Psoas muscle (tissue), 8 donors: ENCODE results near the gene GRAMD1A. TPM values are rescaled to one million over a fixed set of nuclear protein-coding genes. Genes with fewer than 3 reads are reported as not detected.
"Not testable (repeated sequence)": the region's sequence is repeated elsewhere in the genome, so short reads cannot be mapped to it uniquely, and the experiment has no call there.

Experiments
- ATAC-seq, 4 donors: fragments of 200-7000 bp; cut with Tn5 transposase; one replicate each; pipeline ENCODE4 v1.9.1; 2020; ENCODE audit warnings: moderate library complexity in 3 of 4, mild to moderate bottlenecking in 2 of 4
- DNase-seq, 2 donors: peaks; one replicate each; pipeline ENCODE4 v3.0.0-alpha.2; 2020
- H3K27ac ChIP-seq: fragments of 200-600 bp; one replicate; pipeline ENCODE4 v1.8.0; 2022
- H3K27me3 ChIP-seq, 3 donors: fragments of 200-600 bp in 1 of 3; one replicate each; pipeline versions ENCODE4 v1.6.1 to v1.8.0; 2013 to 2022; ENCODE audit warnings: low read length in 2 of 3, mild to moderate bottlenecking in 2 of 3, moderate library complexity in 1 of 3; ENCODE audit not compliant: insufficient read depth in 3 of 3
- H3K36me3 ChIP-seq, 2 donors: fragments of 200-600 bp in 1 of 2; one replicate each; pipeline versions ENCODE4 v1.6.1 to v1.8.0; 2013 to 2022; ENCODE audit warnings: low read depth in 1 of 2, mild to moderate bottlenecking in 1 of 2, moderate library complexity in 1 of 2; ENCODE audit not compliant: insufficient read depth in 1 of 2
- H3K4me1 ChIP-seq: fragments of 200-600 bp; one replicate; pipeline ENCODE4 v1.8.0; 2022
- H3K4me3 ChIP-seq: fragments of 200-600 bp; one replicate; pipeline ENCODE4 v1.8.0; 2022; ENCODE audit warnings: mild to moderate bottlenecking
- H3K9me3 ChIP-seq: fragments of 200-600 bp; one replicate; pipeline ENCODE4 v1.8.0; 2022
- CTCF ChIP-seq: fragments of 200-600 bp; IDR thresholded peaks from one replicate; pipeline ENCODE4 v1.8.0; 2022; ENCODE audit warnings: antibody characterized with exemption
- WGBS, 3 donors: extraction: QIAGEN DNeasy Blood & Tissue Kit; methylation state at CpG; one replicate each; pipeline versions ENCODE4 v1.1.6 to v1.1.7; 2013; 5-methylcytosine and 5-hydroxymethylcytosine counted together
- intact Hi-C, 2 donors: fragments of 100-400 bp; cut with DNase I; formaldehyde crosslinking; loops; one replicate each; pipeline versions ENCODE4 v1.11.0 to v1.14.2; 2022
- polyA plus RNA-seq, 3 donors: library from polyadenylated mRNA; stranded (reverse); fragments of 200-250 nt; gene quantifications; one replicate each; pipeline ENCODE4 v1.2.3, GENCODE V29; 2013
- total RNA-seq, 4 donors: library from RNA; stranded (reverse); fragmentation: NEBNext Ultra II Directional in 2 of 4; extraction: Animal tissue kit (Norgen Biotek cat#: 25700) in 2 of 4; gene quantifications; one replicate each; pipeline versions ENCODE4 v1.2.1 to v1.2.4, GENCODE V29; 2021 to 2023
- donor health status: healthy with polysubstance abuse.
- donor health status: DM: no; HTN: no; CAD: no; lungs with moderate emphysema.
- donor health status: Bipolar disorder and iron deficiency.
- donor health status: healthy.
- donor health status: DM: yes; HTN: yes; CAD: no.
- donor health status: DM: no; HTN: no; CAD: no.
- donor health status: DM: no; HTN: no; CAD: no.
- donor health status: DM: yes; HTN: yes; CAD: no.

The GRAMD1A gene
- total and polyA plus RNA-seq, 7 donors = 15.6 to 55.0 (median 36.3) TPM

- WGBS, 3 donors = 89 to 96% (median 90%) methylated on average over 8 of the region's 8 CpGs
- Histone ChIP-seq H3K4me1 (no peaks in the 10 kb centered on the region), H3K27ac (no peak overlapping the region), H3K36me3 (no peaks in the 10 kb centered on the region), H3K4me3 (no peak overlapping the region), H3K27me3 (no peaks in the 10 kb centered on the region), H3K9me3 (no peaks in the 10 kb centered on the region)
- intact Hi-C loops = no loop called here
- DNase-seq = peak in 1 of 2 donors; percentile 8
- TF ChIP-seq CTCF = no peak
- no peak for ATAC-seq
Observed at GRCh38 chr19:34991542-34992333, 8.4 kb upstream of the GRAMD1A start.

- intact Hi-C loops, H3K4me1 ChIP-seq, H3K9me3 ChIP-seq, H3K4me3 ChIP-seq, H3K27ac ChIP-seq, DNase-seq, H3K27me3 ChIP-seq, ATAC-seq, H3K36me3 ChIP-seq: not testable (repeated sequence)
- WGBS, 3 donors = 84 to 94% (median 86%) methylated on average over 7 of the region's 7 CpGs
Observed at GRCh38 chr19:34992582-34992981, 7.5 kb upstream of the GRAMD1A start.

GRCh38 chr19:34994286-34994642, 5.9 kb upstream of the GRAMD1A start:
- no peak for DNase-seq
- intact Hi-C loops = no loop called here

GRCh38 chr19:34994643-34995541, 5.2 kb upstream of the GRAMD1A start:
- no peaks in the 10 kb centered on the region for H3K36me3 ChIP-seq
- 28 to 44% (median 38%) methylated on average over 17 of the region's 17 CpGs for WGBS, 3 donors
- H3K27me3 ChIP-seq = no peaks in the 10 kb centered on the region
- no peak for TF ChIP-seq CTCF
- no peaks in the 10 kb centered on the region for H3K9me3 ChIP-seq
- H3K4me3 ChIP-seq = peak overlapping the region; percentile 62
- intact Hi-C loops = no loop called here
- DNase-seq (peak in 1 of 2 donors; percentile 56), ATAC-seq (peak; percentile 66 to 89 (median 83))
- H3K27ac ChIP-seq = peak overlapping the region; percentile 81
- peaks cover 9% of the 10 kb centered on the region for H3K4me1 ChIP-seq

More at GRCh38 chr19:34994286-34994642, 5.9 kb upstream of the GRAMD1A start:
- H3K9me3 ChIP-seq = no peaks in the 10 kb centered on the region
- TF ChIP-seq CTCF = no peak
- peaks cover 6% of the 10 kb centered on the region for H3K4me1 ChIP-seq
- no peaks in the 10 kb centered on the region for H3K27me3 ChIP-seq
- WGBS, 3 donors = 48 to 59% (median 49%) methylated on average over 9 of the region's 9 CpGs
- H3K27ac ChIP-seq = peak overlapping the region; percentile 81
- peak overlapping the region; percentile 62 for H3K4me3 ChIP-seq
- no peaks in the 10 kb centered on the region for H3K36me3 ChIP-seq
- ATAC-seq = peak in 2 of 4 donors; percentile 16 to 18

GRCh38 chr19:34995551-34995950, 4.6 kb upstream of the GRAMD1A start:
- intact Hi-C loops = no loop called here

More at GRCh38 chr19:34995551-34995950, 4.6 kb upstream of the GRAMD1A start:
- DNase-seq (no peak), ATAC-seq (no peak)
- Histone ChIP-seq H3K4me1 (peaks cover 9% of the 10 kb centered on the region), H3K9me3 (no peaks in the 10 kb centered on the region), H3K27ac (peak overlapping the region; percentile 81), H3K4me3 (peak overlapping the region; percentile 62), H3K27me3 (no peaks in the 10 kb centered on the region), H3K36me3 (no peaks in the 10 kb centered on the region)
- WGBS, 3 donors = 71 to 89% (median 76%) methylated on average over 8 of the region's 8 CpGs
- TF ChIP-seq CTCF = no peak
